ENCODE data around the gene NDUFA8. TPM values are rescaled to one million over a fixed set of nuclear protein-coding genes. Genes with fewer than 3 reads are reported as not detected.

NDUFA8 gene
- total RNA-seq, 1 donor, result 17.0 TPM

GRCh38 chr9:122121391-122121790 lies 38.2 kb downstream of the NDUFA8 start:
- Histone ChIP-seq H3K27me3 (ENCODE audit: insufficient read depth, low read length) (no peaks in the 10 kb centered on the region), H3K9me3 (ENCODE audit: low read depth, low read length) (no peaks in the 10 kb centered on the region), H3K4me3 (ENCODE audit: insufficient read depth, low read length) (no peak overlapping the region), H3K4me1 (ENCODE audit: insufficient read depth, low read length) (peaks cover 12% of the 10 kb centered on the region), H2AFZ (ENCODE audit: low read length) (no peak overlapping the region), H3K79me2 (ENCODE audit: insufficient read depth, low read length) (no peaks in the 10 kb centered on the region), H4K20me1 (ENCODE audit: insufficient read depth, low read length) (no peaks in the 10 kb centered on the region), H3K4me2 (ENCODE audit: insufficient read depth, low read length) (no peak overlapping the region), H3K36me3 (ENCODE audit: insufficient read depth, low read length) (no peaks in the 10 kb centered on the region), H3K27ac (ENCODE audit: low read depth, low read length) (no peak overlapping the region)
- peak; percentile 78 for DNase-seq (ENCODE audit: insufficient read length, low spot score, missing footprints)
- no peak for TF ChIP-seq CTCF (IDR thresholded peaks at IDR 0.05; ENCODE audit: extremely low read depth, low read depth, low read length)

- no peak overlapping the region for H3K4me2 ChIP-seq (ENCODE audit: insufficient read depth, low read length)
- no peak for TF ChIP-seq CTCF (IDR thresholded peaks at IDR 0.05; ENCODE audit: extremely low read depth, low read depth, low read length)
- peak; percentile 56 for DNase-seq (ENCODE audit: insufficient read length, low spot score, missing footprints)
- no peak overlapping the region for H3K4me3 ChIP-seq (ENCODE audit: insufficient read depth, low read length)
- no peak overlapping the region for H3K27ac ChIP-seq (ENCODE audit: low read depth, low read length)
- H4K20me1 ChIP-seq (ENCODE audit: insufficient read depth, low read length), result no peaks in the 10 kb centered on the region
- H3K79me2 ChIP-seq (ENCODE audit: insufficient read depth, low read length), result no peaks in the 10 kb centered on the region
- H3K27me3 ChIP-seq (ENCODE audit: insufficient read depth, low read length), result no peaks in the 10 kb centered on the region
- H3K9me3 ChIP-seq (ENCODE audit: low read depth, low read length), result no peaks in the 10 kb centered on the region
- no peaks in the 10 kb centered on the region for H3K36me3 ChIP-seq (ENCODE audit: insufficient read depth, low read length)
- H2AFZ ChIP-seq (ENCODE audit: low read length), result no peak overlapping the region
- peaks cover 3% of the 10 kb centered on the region for H3K4me1 ChIP-seq (ENCODE audit: insufficient read depth, low read length)
These were observed 39.1 kb downstream of the NDUFA8 start for GRCh38 chr9:122120316-122121071.

GRCh38 chr9:122119721-122120120 lies 39.9 kb downstream of the NDUFA8 start:
- Histone ChIP-seq H3K4me1 (ENCODE audit: insufficient read depth, low read length) (no peaks in the 10 kb centered on the region), H3K79me2 (ENCODE audit: insufficient read depth, low read length) (no peaks in the 10 kb centered on the region), H4K20me1 (ENCODE audit: insufficient read depth, low read length) (no peaks in the 10 kb centered on the region)

More at GRCh38 chr9:122119721-122120120, 39.9 kb downstream of the NDUFA8 start:
- no peaks in the 10 kb centered on the region for H3K36me3 ChIP-seq (ENCODE audit: insufficient read depth, low read length)
- no peak overlapping the region for H3K4me2 ChIP-seq (ENCODE audit: insufficient read depth, low read length)
- no peak for TF ChIP-seq CTCF (IDR thresholded peaks at IDR 0.05; ENCODE audit: extremely low read depth, low read depth, low read length)
- no peaks in the 10 kb centered on the region for H3K27me3 ChIP-seq (ENCODE audit: insufficient read depth, low read length)
- H3K4me3 ChIP-seq (ENCODE audit: insufficient read depth, low read length), result no peak overlapping the region
- no peak overlapping the region for H2AFZ ChIP-seq (ENCODE audit: low read length)
- H3K27ac ChIP-seq (ENCODE audit: low read depth, low read length), result no peak overlapping the region
- no peak for DNase-seq (ENCODE audit: insufficient read length, low spot score, missing footprints)
- H3K9me3 ChIP-seq (ENCODE audit: low read depth, low read length), result no peaks in the 10 kb centered on the region

Data from osteoblast (primary cell).